Kidney epithelial cell (primary cell): ENCODE data around the gene SYNGR1. TPM values are rescaled to one million over a fixed set of nuclear protein-coding genes. Genes with fewer than 3 reads are reported as not detected.
A peak's percentile ranks its signal among the peaks of the same experiment; 100 is the strongest.

ENCODE experiments used
- DNase-seq: peaks from one replicate; pipeline ENCODE4 v3.0.0-alpha.2; 2010; ENCODE audit warnings: low read depth
- H3K27me3 ChIP-seq: 2 replicates; pipeline ENCODE4 v1.6.0; 2011; ENCODE audit warnings: low read length; ENCODE audit not compliant: control insufficient read depth, insufficient read depth
- H3K36me3 ChIP-seq: 2 replicates; pipeline ENCODE4 v1.5.1; 2011; ENCODE audit warnings: low read length; ENCODE audit not compliant: control insufficient read depth, insufficient read depth
- H3K4me3 ChIP-seq: 2 replicates; pipeline ENCODE4 v1.5.1; 2011; ENCODE audit warnings: low read depth, mild to moderate bottlenecking, control low read depth, low read length
- CTCF ChIP-seq: IDR thresholded peaks from 2 replicates; pipeline ENCODE4 v1.5.1; 2011; ENCODE audit warnings: mild to moderate bottlenecking, moderate library complexity, low read length, control low read depth, inconsistent platforms; ENCODE audit not compliant: insufficient read depth, poor library complexity, severe bottlenecking
- total RNA-seq: library from RNA; depleted of rRNA; stranded (reverse); fragments of >200 nt; gene quantifications from 2 replicates; pipeline ENCODE4 v1.2.3, GENCODE V29; 2015

Gene SYNGR1
- total RNA-seq, 1 donor from 2014 or later = 2.0 TPM

- TF ChIP-seq CTCF = no peak
- H3K36me3 ChIP-seq = no peaks in the 10 kb centered on the region
- no peak for DNase-seq
Observed at GRCh38 chr22:39303892-39304671, 45.7 kb upstream of the SYNGR1 start.

GRCh38 chr22:39306456-39307361 is 43.1 kb upstream of the SYNGR1 start:
- TF ChIP-seq CTCF = peak; percentile 47
- peaks cover 1% of the 10 kb centered on the region for H3K36me3 ChIP-seq
- DNase-seq = no peak
- H3K4me3 ChIP-seq = no peak overlapping the region
- no peaks in the 10 kb centered on the region for H3K27me3 ChIP-seq

More at GRCh38 chr22:39303892-39304671, 45.7 kb upstream of the SYNGR1 start:
- Histone ChIP-seq H3K27me3 (no peaks in the 10 kb centered on the region), H3K4me3 (no peak overlapping the region)

- Histone ChIP-seq H3K36me3 (peaks cover 10% of the 10 kb centered on the region), H3K27me3 (no peaks in the 10 kb centered on the region), H3K4me3 (no peak overlapping the region)
- peak; percentile 8 for TF ChIP-seq CTCF
- DNase-seq = no peak
Observed at GRCh38 chr22:39308614-39309363, 41.0 kb upstream of the SYNGR1 start.

GRCh38 chr22:39309364-39309861 is 40.4 kb upstream of the SYNGR1 start:
- H3K36me3 ChIP-seq = peaks cover 15% of the 10 kb centered on the region
- no peak for DNase-seq
- H3K27me3 ChIP-seq = no peaks in the 10 kb centered on the region
- no peak overlapping the region for H3K4me3 ChIP-seq
- TF ChIP-seq CTCF = peak; percentile 25

GRCh38 chr22:39309881-39310714 is 39.7 kb upstream of the SYNGR1 start:
- DNase-seq = no peak
- no peak for TF ChIP-seq CTCF
- Histone ChIP-seq H3K36me3 (peaks cover 18% of the 10 kb centered on the region), H3K4me3 (no peak overlapping the region), H3K27me3 (no peaks in the 10 kb centered on the region)
